HG03460 (cell line): ENCODE measurements around the gene CES1.
"Not testable (repeated sequence)": the region's sequence is repeated elsewhere in the genome, so short reads cannot be mapped to it uniquely, and the experiment has no call there.

Experiments
- ATAC-seq: cut with Tn5 transposase; IDR thresholded peaks from one replicate; pipeline ENCODE4 v1.9.1; 2021; ENCODE audit not compliant: unreplicated experiment

Gene CES1

GRCh38 chr16:55832773-55833691, at the start of gene CES1:
TSS of gene CES1 (minus strand) at chr16:55833096. CDS start at chr16:55833055, 41 bp downstream.
- ATAC-seq, result no peak

DNA sequence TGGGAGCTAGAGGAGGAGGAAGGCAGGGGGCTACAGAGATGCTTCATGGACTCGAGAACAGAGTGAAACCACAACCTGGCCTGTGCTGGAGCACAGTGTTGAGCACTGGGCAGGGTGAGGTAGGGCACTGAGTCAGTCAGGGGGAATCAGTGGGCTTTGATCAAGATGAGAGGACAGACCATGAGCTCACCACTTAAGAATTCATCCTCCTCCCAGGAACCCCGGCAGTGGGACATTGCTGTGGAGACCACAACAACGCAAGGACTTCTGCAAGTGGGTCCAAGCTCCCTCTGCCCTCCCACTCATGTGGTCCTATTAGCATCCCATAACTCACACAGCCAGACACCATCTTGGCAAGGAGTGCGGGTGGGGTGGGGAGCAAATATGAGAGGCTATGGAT, 44.0 kb upstream of the CES1 start:
- ATAC-seq, result no peak

- no peak for ATAC-seq
Measured at GRCh38 chr16:55875273-55875672, 42.4 kb upstream of the CES1 start, which contains the start of gene CES5A. TSS of gene CES5A (minus strand) at chr16:55875373. CDS start at chr16:55875221, 152 bp downstream.

GRCh38 chr16:55873122-55873521, 40.2 kb upstream of the CES1 start:
- ATAC-seq, result no peak

GRCh38 chr16:55872130-55872529, 39.2 kb upstream of the CES1 start:
- ATAC-seq, result no peak

- no peak for ATAC-seq
Measured at GRCh38 chr16:55871411-55872038, 38.6 kb upstream of the CES1 start.

DNA sequence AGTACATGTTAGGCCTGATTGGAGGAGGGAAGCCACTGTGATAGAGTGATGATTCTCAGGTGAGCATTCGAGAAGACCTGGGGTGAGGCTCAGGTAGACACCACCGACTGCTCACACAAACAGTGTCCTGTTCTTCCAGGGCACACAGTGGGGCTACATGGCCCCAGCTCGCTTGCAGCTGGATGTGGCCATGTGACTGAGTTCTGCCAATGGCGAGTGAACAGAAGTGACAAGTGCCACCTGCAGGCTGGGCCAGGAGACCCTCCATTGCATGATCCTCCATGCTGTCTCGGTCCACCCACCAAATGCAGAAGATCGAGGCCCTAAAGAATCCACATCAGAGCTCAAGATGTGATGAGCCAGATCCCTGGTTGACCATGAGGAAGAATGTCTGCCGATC, 36.1 kb upstream of the CES1 start:
- ATAC-seq, result no peak

DNA sequence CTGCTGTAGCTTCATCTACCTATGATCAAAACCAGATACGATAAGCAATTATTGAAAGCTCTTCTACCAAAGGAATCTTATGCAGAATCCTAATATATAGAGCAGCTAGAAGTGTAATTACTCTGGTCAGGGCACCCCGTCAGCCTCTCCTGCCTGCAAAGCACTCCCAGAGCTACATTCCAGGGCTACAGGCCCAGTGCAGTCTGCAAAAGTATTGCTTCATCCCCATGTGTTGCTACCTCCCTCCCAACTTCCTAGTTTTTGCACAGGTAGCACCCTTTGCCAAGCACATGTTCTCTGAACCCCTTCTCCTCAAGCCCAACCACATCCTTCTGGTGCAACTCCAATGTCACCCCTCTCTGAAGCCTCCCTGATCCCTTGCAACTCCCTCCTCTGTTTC, 35.2 kb upstream of the CES1 start:
- no peak for ATAC-seq

- no peak for ATAC-seq
Measured at GRCh38 chr16:55861288-55861687, 28.4 kb upstream of the CES1 start.

- not testable (repeated sequence) for ATAC-seq
Measured at GRCh38 chr16:55857650-55858049, 24.8 kb upstream of the CES1 start.

- ATAC-seq, result no peak
Measured at GRCh38 chr16:55856950-55857349, 24.1 kb upstream of the CES1 start.

DNA sequence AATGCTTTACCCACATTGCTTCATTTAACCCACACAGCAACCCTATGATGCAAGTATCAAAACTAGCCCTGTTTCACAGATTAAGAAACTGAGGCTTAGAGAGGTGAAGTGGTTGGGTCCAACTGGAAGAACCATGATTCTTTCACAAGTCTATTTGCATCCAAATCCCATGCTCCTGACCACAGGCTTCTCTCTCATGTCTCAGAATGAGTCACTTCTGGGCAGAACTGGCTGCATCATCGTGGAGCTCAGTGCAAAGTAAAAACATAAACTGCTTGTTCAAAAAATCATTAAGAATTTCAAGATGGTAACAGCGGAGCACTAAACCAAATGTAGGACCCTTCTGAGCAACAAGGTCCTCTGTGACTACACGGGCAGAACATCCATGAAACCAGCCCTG, 20.2 kb upstream of the CES1 start:
- no peak for ATAC-seq

DNA sequence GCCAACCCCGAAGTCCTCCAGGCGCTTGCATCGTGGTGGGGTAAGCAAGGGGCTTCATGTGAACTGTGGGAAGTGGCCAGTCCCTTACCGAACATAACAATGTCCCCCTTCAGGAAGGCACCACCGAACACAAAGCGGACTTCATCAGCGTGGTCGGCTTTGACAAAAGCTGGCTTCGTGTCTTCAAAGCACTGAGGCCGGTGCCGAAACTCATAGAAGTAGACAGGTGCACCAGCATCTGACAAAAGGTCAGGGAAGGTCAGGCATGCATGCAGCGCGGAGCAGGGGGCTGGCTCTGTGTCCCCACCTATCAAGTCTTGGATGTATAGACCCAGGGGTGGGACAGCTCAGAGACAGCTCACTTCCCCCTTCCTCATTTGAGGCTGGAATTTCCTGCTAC, 16.6 kb upstream of the CES1 start:
- ATAC-seq, result no peak

GRCh38 chr16:55846598-55847346, 13.9 kb upstream of the CES1 start:
- ATAC-seq, result no peak

- no peak for ATAC-seq
Measured at GRCh38 chr16:55843105-55843395, 10.2 kb upstream of the CES1 start.

- peak; percentile 61 for ATAC-seq
Measured at GRCh38 chr16:55842369-55843104, 9.6 kb upstream of the CES1 start.

DNA sequence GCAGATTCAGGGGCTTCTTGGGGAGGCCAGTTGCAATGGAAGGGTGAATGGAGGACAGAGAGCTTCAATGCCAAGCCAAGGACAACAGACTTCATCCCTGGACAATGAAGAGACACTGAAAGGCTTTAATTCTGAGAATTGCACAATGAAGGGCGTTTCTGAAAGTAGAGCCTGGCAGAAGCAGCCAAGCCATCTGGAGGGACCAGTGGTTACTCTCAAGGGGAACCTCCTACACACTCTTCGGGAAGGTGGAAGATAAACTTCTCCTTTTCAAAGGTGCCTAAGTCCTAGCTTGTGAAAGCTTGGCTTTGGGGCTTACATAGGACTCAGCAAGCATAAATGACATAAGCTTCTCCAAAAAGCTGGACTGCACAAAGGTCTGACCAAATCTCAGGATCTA, 6.2 kb upstream of the CES1 start:
- no peak for ATAC-seq

GRCh38 chr16:55836158-55836611, 3.3 kb upstream of the CES1 start:
- ATAC-seq, result no peak

- no peak for ATAC-seq
Measured at GRCh38 chr16:55835581-55835980, 2.7 kb upstream of the CES1 start.

DNA sequence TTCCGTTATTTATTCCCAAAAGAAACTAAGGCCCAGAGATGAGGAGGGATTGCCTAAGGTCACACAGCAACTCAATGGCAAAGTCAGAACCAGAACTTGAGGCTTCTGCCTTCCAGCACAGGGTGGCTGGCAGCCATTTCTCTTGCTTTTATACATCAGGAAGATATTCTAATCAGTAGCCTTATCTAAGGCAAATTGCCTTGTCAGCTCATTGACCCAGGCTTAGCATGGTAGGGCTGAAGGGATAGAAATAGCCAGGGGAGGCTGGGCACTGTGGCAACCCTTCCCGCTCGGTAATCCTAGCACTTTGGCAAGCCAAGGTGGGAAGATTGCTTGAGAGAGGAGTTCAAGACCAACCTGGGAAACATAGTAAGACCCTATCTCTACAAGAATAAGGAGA, 2.3 kb upstream of the CES1 start:
- ATAC-seq, result not testable (repeated sequence)

DNA sequence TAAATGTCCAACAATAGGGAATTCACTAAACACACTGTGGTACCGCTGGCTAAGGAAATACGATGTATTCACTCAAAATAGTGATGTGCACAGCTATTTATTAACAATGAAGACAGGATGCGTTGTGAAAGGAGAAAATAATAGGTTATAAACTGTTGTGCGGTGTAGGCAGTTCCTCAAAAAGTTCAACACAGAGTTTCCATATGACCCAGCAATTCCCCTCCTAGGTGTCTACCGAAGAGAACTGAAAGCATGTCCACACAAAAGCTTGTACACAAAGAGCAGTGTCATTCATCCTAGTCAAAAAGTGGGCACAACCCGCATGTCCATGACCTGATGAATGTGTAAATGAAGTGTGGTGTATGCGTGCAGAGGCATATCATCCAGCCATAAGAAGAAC, 1.2 kb upstream of the CES1 start:
- ATAC-seq, result peak; percentile 84
